AG09309 (cell line): ENCODE measurements around the gene PKD2.

Experiments used
- DNase-seq: peaks from one replicate; pipeline ENCODE4 v3.0.0-alpha.2; 2010; ENCODE audit warnings: low read depth
- H3K4me3 ChIP-seq: 2 replicates; pipeline ENCODE4 v1.5.1; 2011; ENCODE audit warnings: mild to moderate bottlenecking, low read depth, low read length, moderate library complexity; ENCODE audit not compliant: control insufficient read depth
- CTCF ChIP-seq: IDR thresholded peaks from 2 replicates; pipeline ENCODE4 v1.5.1; 2011; ENCODE audit warnings: mild to moderate bottlenecking, low read depth, low read length, inconsistent platforms; ENCODE audit not compliant: insufficient read depth, control insufficient read depth; ENCODE audit errors: missing control alignments

The PKD2 gene

GRCh38 chr4:88091378-88091777 is 83.9 kb downstream of the PKD2 start:
- no peak for DNase-seq
- TF ChIP-seq CTCF: no peak
- no peak overlapping the region for H3K4me3 ChIP-seq

GRCh38 chr4:88093874-88094273 is 86.4 kb downstream of the PKD2 start:
- no peak for DNase-seq
- no peak for TF ChIP-seq CTCF
- no peak overlapping the region for H3K4me3 ChIP-seq

- H3K4me3 ChIP-seq: no peak overlapping the region
- no peak for TF ChIP-seq CTCF
- DNase-seq: peak; percentile 24
Observed at GRCh38 chr4:88097301-88097700, 89.9 kb downstream of the PKD2 start.

- DNase-seq: no peak
- H3K4me3 ChIP-seq: no peak overlapping the region
- no peak for TF ChIP-seq CTCF
Observed at GRCh38 chr4:88097781-88098180, 90.3 kb downstream of the PKD2 start.

- DNase-seq: no peak
- no peak for TF ChIP-seq CTCF
- H3K4me3 ChIP-seq: no peak overlapping the region
Observed at GRCh38 chr4:88098993-88099752, 91.7 kb downstream of the PKD2 start.

- DNase-seq: no peak
- H3K4me3 ChIP-seq: no peak overlapping the region
- TF ChIP-seq CTCF: no peak
Observed at GRCh38 chr4:88101165-88101564, 93.7 kb downstream of the PKD2 start.
